Calu3 (cell line): ENCODE data around the gene NAV1. TPM values are rescaled to one million over a fixed set of nuclear protein-coding genes. Genes with fewer than 3 reads are reported as not detected.

ENCODE experiments used
- BruUV-seq: library from RNA; stranded (reverse); fragments of 400-500 nt; replicated peaks from 2 replicates; lab custom pipeline; 2021; lab: Mats Ljungman, UMichigan
- CTCF ChIA-PET: fragments of 300-600 bp; sonication (Branson Sonifier 250); formaldehyde crosslinking; loops from one replicate; lab custom pipeline; 2022; ENCODE audit warnings: antibody characterized with exemption; lab: Charles Lee
- DNase-seq: peaks from one replicate; pipeline ENCODE4 v3.0.0; 2022
- H3K27ac Mint-ChIP-seq: one replicate; pipeline ENCODE4 v1.8.0; 2022; ENCODE audit warnings: mixed read lengths; ENCODE audit not compliant: unreplicated experiment
- H3K27me3 Mint-ChIP-seq: one replicate; pipeline ENCODE4 v1.8.0; 2022; ENCODE audit warnings: mixed read lengths; ENCODE audit not compliant: unreplicated experiment
- H3K36me3 Mint-ChIP-seq: one replicate; pipeline ENCODE4 v1.8.0; 2022; ENCODE audit warnings: mild to moderate bottlenecking, moderate library complexity, mixed read lengths; ENCODE audit not compliant: insufficient read depth, unreplicated experiment
- H3K4me1 Mint-ChIP-seq: one replicate; pipeline ENCODE4 v1.8.0; 2022; ENCODE audit warnings: mild to moderate bottlenecking, low read depth, mixed read lengths; ENCODE audit not compliant: unreplicated experiment
- H3K4me3 Mint-ChIP-seq: one replicate; pipeline ENCODE4 v1.8.0; 2022; ENCODE audit warnings: mild to moderate bottlenecking, low read depth, moderate library complexity, mixed read lengths; ENCODE audit not compliant: unreplicated experiment
- H3K9me3 Mint-ChIP-seq: one replicate; pipeline ENCODE4 v1.8.0; 2022; ENCODE audit warnings: low read depth, mixed read lengths; ENCODE audit not compliant: unreplicated experiment
- CTCF ChIP-seq: fragments of 200-600 bp; IDR thresholded peaks from one replicate; pipeline ENCODE4 v1.8.0; 2022; ENCODE audit warnings: antibody characterized with exemption; ENCODE audit not compliant: unreplicated experiment
- intact Hi-C: fragments of 100-400 bp; cut with micrococcal nuclease; formaldehyde crosslinking; loops from one replicate; pipeline ENCODE4 v1.10.0; 2022; ENCODE audit not compliant: unreplicated experiment
- total RNA-seq: library from RNA; stranded (reverse); gene quantifications from 2 replicates; pipeline ENCODE4 v1.2.3, GENCODE V29; 2022

Gene NAV1
- total RNA-seq, 1 experiment from 2014 or later: 24.8 TPM

GRCh38 chr1:201586806-201587205 is 47.9 kb downstream of the NAV1 start:
- Mint-ChIP-seq H3K27ac (no peak overlapping the region), H3K27me3 (peaks cover 70% of the 10 kb centered on the region)
- intact Hi-C loops: no loop called here

GRCh38 chr1:201587729-201588128 is 48.8 kb downstream of the NAV1 start:
- no peak overlapping the region for H3K27ac Mint-ChIP-seq
- no peaks in the 10 kb centered on the region for H3K4me1 Mint-ChIP-seq
- intact Hi-C loops: no loop called here
- H3K36me3 Mint-ChIP-seq: no peaks in the 10 kb centered on the region
- CTCF ChIA-PET: interaction anchor here (0.7 kb wide), 1 partner anchor 87 kb away, joined by 3 read pairs; no protein-coding TSS in a partner anchor
- DNase-seq: no peak
- BruUV-seq: no TSS peak
- no peaks in the 10 kb centered on the region for H3K9me3 Mint-ChIP-seq
- no peak for TF ChIP-seq CTCF
- no peak overlapping the region for H3K4me3 Mint-ChIP-seq
- peaks cover 70% of the 10 kb centered on the region for H3K27me3 Mint-ChIP-seq

More at GRCh38 chr1:201586806-201587205, 47.9 kb downstream of the NAV1 start:
- no peak overlapping the region for H3K4me3 Mint-ChIP-seq
- no peak for DNase-seq
- no peak for TF ChIP-seq CTCF
- no peaks in the 10 kb centered on the region for H3K9me3 Mint-ChIP-seq
- H3K4me1 Mint-ChIP-seq: peaks cover 9% of the 10 kb centered on the region
- no TSS peak for BruUV-seq
- CTCF ChIA-PET: interaction anchor here (0.6 kb wide), 2 partner anchors 128 to 153 kb away, joined by 3 read pairs; no protein-coding TSS in a partner anchor
- H3K36me3 Mint-ChIP-seq: no peaks in the 10 kb centered on the region

Other genes starting within 250 kb of the NAV1 start
- 1.4 and 2.2 TPM in 2 replicates for gene TNNT2, start 161.4 kb upstream of the NAV1 start, total RNA-seq
- 209 and 244 TPM in 2 replicates for gene LAD1, start 139.8 kb upstream of the NAV1 start, total RNA-seq
- not detected in 2 replicates for gene TNNI1, start 117.4 kb upstream of the NAV1 start, total RNA-seq
- 31.1 and 36.7 TPM in 2 replicates for gene PHLDA3, start 69.9 kb upstream of the NAV1 start, total RNA-seq
- 69.9 and 73.5 TPM in 2 replicates for gene CSRP1, start 32.0 kb upstream of the NAV1 start, total RNA-seq